GM23338 (cell line): ENCODE results near the gene CSH2. TPM values are rescaled to one million over a fixed set of nuclear protein-coding genes. Genes with fewer than 3 reads are reported as not detected.
A peak's percentile ranks its signal among the peaks of the same experiment; 100 is the strongest.
"Not testable (repeated sequence)": the region's sequence is repeated elsewhere in the genome, so short reads cannot be mapped to it uniquely, and the experiment has no call there.

Experiments used
- ATAC-seq: fragments of 200-7000 bp; cut with Tn5 transposase; 3 replicates; pipeline ENCODE4 v1.9.1; 2020
- DNase-seq: peaks from one replicate; pipeline ENCODE4 v3.0.0-alpha.2; 2015; ENCODE audit warnings: low spot score
- H2AFZ ChIP-seq: fragments of 200-600 bp; sonication (generic); 2 replicates; pipeline ENCODE4 v1.8.0; 2016; ENCODE audit warnings: antibody characterized with exemption, mild to moderate bottlenecking, moderate library complexity
- H3F3A ChIP-seq: fragments of 200-600 bp; sonication (generic); replicated peaks from 2 replicates; pipeline ENCODE4 v1.8.0; 2017; ENCODE audit warnings: antibody characterized with exemption, mixed run types, low read depth
- H3K27ac ChIP-seq: fragments of 200-600 bp; sonication (generic); 2 replicates; pipeline ENCODE4 v1.6.1; 2016; ENCODE audit warnings: low read depth
- H3K27me3 ChIP-seq: fragments of 200-600 bp; sonication (generic); 2 replicates; pipeline ENCODE4 v1.8.0; 2016; ENCODE audit warnings: mild to moderate bottlenecking, mixed run types, moderate library complexity; ENCODE audit not compliant: insufficient read depth
- H3K36me3 ChIP-seq: fragments of 200-600 bp; sonication (generic); 2 replicates; pipeline ENCODE4 v1.8.0; 2016; ENCODE audit warnings: mild to moderate bottlenecking; ENCODE audit not compliant: insufficient read depth
- H3K4me1 ChIP-seq: fragments of 200-600 bp; sonication (generic); 2 replicates; pipeline ENCODE4 v1.8.0; 2016; ENCODE audit warnings: mild to moderate bottlenecking, moderate library complexity; ENCODE audit not compliant: insufficient read depth
- H3K4me2 ChIP-seq: fragments of 200-600 bp; sonication (generic); 2 replicates; pipeline ENCODE4 v1.7.1; 2017; ENCODE audit warnings: mixed run types
- H3K4me3 ChIP-seq: fragments of 200-600 bp; sonication (generic); 2 replicates; pipeline ENCODE4 v1.6.1; 2016; ENCODE audit warnings: mixed run types
- H3K79me2 ChIP-seq: fragments of 200-600 bp; sonication (generic); replicated peaks from 2 replicates; pipeline ENCODE4 v1.8.0; 2017; ENCODE audit warnings: mild to moderate bottlenecking; ENCODE audit not compliant: insufficient read depth
- H3K9me2 ChIP-seq: fragments of 200-600 bp; sonication (generic); 2 replicates; pipeline ENCODE4 v1.8.0; 2017; ENCODE audit not compliant: insufficient read depth
- H4K20me1 ChIP-seq: fragments of 200-600 bp; sonication (generic); replicated peaks from 2 replicates; pipeline ENCODE4 v1.8.0; 2017; ENCODE audit warnings: mild to moderate bottlenecking; ENCODE audit not compliant: insufficient read depth
- H3K27ac Mint-ChIP-seq: 2 replicates; pipeline ENCODE4 v1.8.0; 2020; ENCODE audit warnings: inconsistent platforms, mild to moderate bottlenecking, moderate library complexity, mixed read lengths
- H3K27me3 Mint-ChIP-seq: 3 replicates; pipeline ENCODE4 v1.8.0; 2022; ENCODE audit warnings: low read depth, mild to moderate bottlenecking, moderate library complexity, mixed read lengths, inconsistent platforms; ENCODE audit not compliant: insufficient read depth, poor library complexity
- H3K36me3 Mint-ChIP-seq: 3 replicates; pipeline ENCODE4 v1.8.0; 2021; ENCODE audit warnings: low read depth, mild to moderate bottlenecking, inconsistent platforms, moderate library complexity, mixed read lengths
- H3K4me1 Mint-ChIP-seq: 3 replicates; pipeline ENCODE4 v1.8.0; 2020; ENCODE audit warnings: mild to moderate bottlenecking, inconsistent platforms, mixed read lengths
- H3K4me3 Mint-ChIP-seq: 3 replicates; pipeline ENCODE4 v1.8.0; 2021; ENCODE audit warnings: moderate library complexity, mild to moderate bottlenecking, inconsistent platforms, mixed read lengths
- H3K9me3 Mint-ChIP-seq: 3 replicates; pipeline ENCODE4 v1.8.0; 2020; ENCODE audit warnings: moderate library complexity, mild to moderate bottlenecking, inconsistent platforms, mixed read lengths
- CTCF ChIP-seq, 2 experiments: fragments of 200-600 bp in 1 of 2; sonication (generic) in 1 of 2; conservative IDR thresholded peaks; 2 replicates each; pipeline versions ENCODE4 v1.5.1 to v1.6.1; 2016 to 2017; ENCODE audit warnings: antibody characterized with exemption in 2 of 2, low read depth in 2 of 2, mild to moderate bottlenecking in 2 of 2, moderate library complexity in 1 of 2
- EZH2phosphoT487 ChIP-seq: fragments of 200-600 bp; sonication (generic); IDR thresholded peaks from one replicate; pipeline ENCODE4 v1.8.1; 2018; ENCODE audit warnings: antibody characterized with exemption; ENCODE audit not compliant: unreplicated experiment
- NANOG ChIP-seq: IDR thresholded peaks from 2 replicates; pipeline ENCODE4 v1.6.1; 2016; ENCODE audit warnings: antibody characterized with exemption, borderline replicate concordance
- REST ChIP-seq: IDR thresholded peaks from one replicate; pipeline ENCODE4 v1.6.1; 2018; ENCODE audit warnings: antibody characterized with exemption; ENCODE audit not compliant: unreplicated experiment
- polyA plus RNA-seq: library from polyadenylated mRNA; unstranded; fragments of >200 nt; fragmentation: Nextera tagmentation; extraction: Ambion mirVana; gene quantifications from 2 replicates; pipeline ENCODE4 v1.2.1, GENCODE V29; 2016
- total RNA-seq: library from RNA; depleted of rRNA; stranded (reverse); fragments of >200 nt; shearing (Covaris generic); gene quantifications from 2 replicates; pipeline ENCODE4 v1.2.3, GENCODE V29; 2014

Gene CSH2
- total and polyA plus RNA-seq, 2 experiments from 2014 or later = 0.37 TPM; not detected in 1

GRCh38 chr17:63880706-63881105 is 7.2 kb upstream of the CSH2 start (continued):
- TF ChIP-seq REST = no peak
- TF ChIP-seq EZH2phosphoT487 = no peak
- no peak for TF ChIP-seq NANOG

- H3K36me3 Mint-ChIP-seq, H3K9me3 Mint-ChIP-seq, H3K27me3 ChIP-seq, H3K9me2 ChIP-seq, DNase-seq, H3K4me3 Mint-ChIP-seq, ATAC-seq, H3K4me3 ChIP-seq, H3K27me3 Mint-ChIP-seq, H3K27ac ChIP-seq, H3F3A ChIP-seq, H3K4me2 ChIP-seq, H3K79me2 ChIP-seq, H2AFZ ChIP-seq, H4K20me1 ChIP-seq, H3K27ac Mint-ChIP-seq, H3K36me3 ChIP-seq: not testable (repeated sequence)
- peaks cover 14% of the 10 kb centered on the region; the same call in 1 of the 2 replicates for H3K4me1 ChIP-seq
- peaks cover 18% of the 10 kb centered on the region for H3K4me1 Mint-ChIP-seq
Measured at GRCh38 chr17:63878413-63878812, 4.9 kb upstream of the CSH2 start.

GRCh38 chr17:63874693-63875092 is 1.2 kb upstream of the CSH2 start:
- not testable (repeated sequence) for H3F3A ChIP-seq, ATAC-seq, H3K36me3 Mint-ChIP-seq, H4K20me1 ChIP-seq, H3K79me2 ChIP-seq, H2AFZ ChIP-seq, H3K27me3 ChIP-seq, H3K9me2 ChIP-seq, H3K9me3 Mint-ChIP-seq, H3K27ac ChIP-seq, H3K4me2 ChIP-seq, H3K4me1 ChIP-seq, DNase-seq, H3K27me3 Mint-ChIP-seq, H3K36me3 ChIP-seq, H3K27ac Mint-ChIP-seq, H3K4me1 Mint-ChIP-seq, H3K4me3 ChIP-seq, H3K4me3 Mint-ChIP-seq

GRCh38 chr17:63874061-63874626 is 667 bp upstream of the CSH2 start:
- H3K4me1 ChIP-seq, H3K36me3 Mint-ChIP-seq, H3K9me3 Mint-ChIP-seq, H3F3A ChIP-seq, H4K20me1 ChIP-seq, H3K4me2 ChIP-seq, H3K36me3 ChIP-seq, H3K27me3 ChIP-seq, H3K4me1 Mint-ChIP-seq, H3K27ac ChIP-seq, H3K79me2 ChIP-seq, H3K4me3 Mint-ChIP-seq, H3K27me3 Mint-ChIP-seq, H2AFZ ChIP-seq, DNase-seq, H3K9me2 ChIP-seq, H3K4me3 ChIP-seq: not testable (repeated sequence)
- H3K27ac Mint-ChIP-seq = peak overlapping the region; percentile 66; the same call in 1 of the 2 replicates
- peak; percentile 92 for ATAC-seq
- peak; percentile 0 to 51; a peak in 2 of 4 replicates for TF ChIP-seq CTCF (conservative IDR thresholded peaks at IDR 0.05; ENCODE audit: low read depth in 2 of 2)

- not testable (repeated sequence) for H3K27ac Mint-ChIP-seq, H3K4me1 ChIP-seq, H3K9me2 ChIP-seq, ATAC-seq, H3K36me3 Mint-ChIP-seq, H3K27me3 ChIP-seq, H3K27me3 Mint-ChIP-seq, H3K9me3 Mint-ChIP-seq, H3K4me3 ChIP-seq, H4K20me1 ChIP-seq, H3K27ac ChIP-seq, DNase-seq, H3K4me1 Mint-ChIP-seq, H3K4me3 Mint-ChIP-seq, H3K79me2 ChIP-seq, H2AFZ ChIP-seq, H3K36me3 ChIP-seq, H3F3A ChIP-seq, H3K4me2 ChIP-seq
Measured at GRCh38 chr17:63871646-63872365, 1.7 kb downstream of the CSH2 start.
